Activated CD8-positive, alpha-beta memory T cell treated with anti-CD3 and anti-CD28 coated beads for 1 hour (primary cell): ENCODE results near the gene JMJD1C.

Experiments used
- DNase-seq, 2 donors: peaks; one replicate each; pipeline ENCODE4 v3.0.0-alpha.2; 2020; ENCODE audit warnings: low read depth in 1 of 2; ENCODE audit errors: extremely low read depth in 1 of 2

Gene JMJD1C

GRCh38 chr10:63483983-63484382 is 18.2 kb upstream of the JMJD1C start:
- no peak for DNase-seq

DNA sequence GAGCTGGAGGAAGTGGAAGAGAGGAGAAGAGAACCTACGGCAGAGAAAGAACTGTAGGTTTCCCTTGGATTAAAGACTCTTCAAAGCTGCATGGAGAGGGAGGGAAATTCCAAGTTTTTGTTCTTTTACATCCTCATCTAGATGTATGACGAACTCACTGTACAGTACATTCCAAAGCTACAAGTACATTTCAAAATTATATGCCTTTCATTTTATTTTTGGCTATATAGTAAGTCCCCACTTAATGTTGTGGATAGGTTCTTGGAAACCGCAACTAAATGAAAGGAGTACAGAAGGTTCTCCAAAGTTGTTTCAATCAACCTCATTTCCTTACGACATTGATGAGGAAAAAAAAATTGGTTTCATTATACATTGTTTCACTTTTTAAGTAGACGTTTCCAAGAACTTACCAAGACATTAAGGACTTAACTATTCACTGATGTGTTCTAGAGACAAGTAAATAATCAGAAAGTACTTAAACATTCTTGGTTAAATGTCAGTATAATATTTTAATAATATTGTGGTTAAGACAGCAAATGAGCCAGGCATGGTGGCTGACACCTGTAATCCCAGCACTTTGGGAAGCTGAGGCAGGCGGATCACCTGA is 16.1 kb upstream of the JMJD1C start:
- no peak for DNase-seq

GRCh38 chr10:63480237-63480636 is 14.5 kb upstream of the JMJD1C start:
- DNase-seq = no peak

DNA sequence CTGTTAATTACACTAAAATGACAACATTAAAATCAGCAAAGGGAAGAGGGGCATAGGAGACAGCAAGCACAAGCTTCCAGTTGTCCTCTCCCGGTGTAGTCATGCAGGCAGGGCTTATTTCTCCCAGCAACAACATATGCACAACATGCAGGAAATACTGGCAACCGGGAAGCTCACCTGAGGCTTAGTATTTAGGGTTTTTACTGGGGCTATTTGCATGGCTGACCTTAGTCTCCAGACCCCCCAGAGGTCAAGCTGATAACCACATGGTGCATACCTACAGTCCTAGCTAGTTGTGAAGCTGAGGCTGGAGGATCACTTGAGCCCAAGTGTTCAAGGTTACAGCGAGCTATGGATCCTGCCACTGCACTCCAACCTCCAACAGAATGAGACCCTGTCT is 12.8 kb upstream of the JMJD1C start:
- no peak for DNase-seq

GRCh38 chr10:63477927-63478326 is 12.2 kb upstream of the JMJD1C start:
- no peak for DNase-seq

- no peak for DNase-seq
These were observed 8.7 kb upstream of the JMJD1C start for GRCh38 chr10:63474488-63474887.

DNA sequence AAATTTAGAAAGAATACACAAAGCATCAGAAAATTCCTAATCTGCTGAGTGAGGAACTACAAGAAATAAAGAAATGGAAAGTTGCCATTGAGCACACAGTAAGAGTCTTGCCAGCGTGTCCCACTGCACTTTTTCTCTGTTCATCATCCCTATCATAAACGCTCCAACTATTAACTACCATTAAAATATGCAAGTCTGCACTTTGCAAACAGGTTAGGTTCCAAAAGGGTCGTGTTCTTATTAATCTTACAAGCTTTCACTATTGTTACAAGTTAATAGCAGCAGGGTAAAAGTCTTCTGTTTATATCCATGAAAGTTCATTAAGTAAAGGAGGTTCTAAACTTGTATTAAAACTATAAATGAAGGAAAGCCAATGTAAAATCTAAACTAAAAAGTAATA is 5.2 kb upstream of the JMJD1C start:
- no peak for DNase-seq

- no peak for DNase-seq
These were observed 3.2 kb upstream of the JMJD1C start for GRCh38 chr10:63468947-63469346.

DNA sequence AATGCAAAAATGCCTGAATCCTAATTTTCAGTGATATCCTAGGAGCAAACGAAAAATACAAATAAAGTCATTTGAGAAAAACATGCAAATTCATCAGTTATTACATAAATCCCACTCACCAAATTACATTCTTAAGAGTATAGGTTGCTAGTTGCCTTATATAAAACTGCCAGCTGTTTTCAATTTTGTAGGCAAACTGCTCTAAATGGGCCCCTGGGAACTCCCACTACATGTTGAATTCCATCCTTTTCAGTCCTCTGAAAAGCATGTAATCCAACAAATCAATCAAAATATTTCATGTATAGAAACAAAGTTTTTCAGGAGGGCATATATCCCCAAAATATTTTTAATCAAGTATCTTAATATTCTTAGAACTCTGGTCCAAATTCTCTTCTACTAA is 2.1 kb upstream of the JMJD1C start:
- no peak for DNase-seq

DNA sequence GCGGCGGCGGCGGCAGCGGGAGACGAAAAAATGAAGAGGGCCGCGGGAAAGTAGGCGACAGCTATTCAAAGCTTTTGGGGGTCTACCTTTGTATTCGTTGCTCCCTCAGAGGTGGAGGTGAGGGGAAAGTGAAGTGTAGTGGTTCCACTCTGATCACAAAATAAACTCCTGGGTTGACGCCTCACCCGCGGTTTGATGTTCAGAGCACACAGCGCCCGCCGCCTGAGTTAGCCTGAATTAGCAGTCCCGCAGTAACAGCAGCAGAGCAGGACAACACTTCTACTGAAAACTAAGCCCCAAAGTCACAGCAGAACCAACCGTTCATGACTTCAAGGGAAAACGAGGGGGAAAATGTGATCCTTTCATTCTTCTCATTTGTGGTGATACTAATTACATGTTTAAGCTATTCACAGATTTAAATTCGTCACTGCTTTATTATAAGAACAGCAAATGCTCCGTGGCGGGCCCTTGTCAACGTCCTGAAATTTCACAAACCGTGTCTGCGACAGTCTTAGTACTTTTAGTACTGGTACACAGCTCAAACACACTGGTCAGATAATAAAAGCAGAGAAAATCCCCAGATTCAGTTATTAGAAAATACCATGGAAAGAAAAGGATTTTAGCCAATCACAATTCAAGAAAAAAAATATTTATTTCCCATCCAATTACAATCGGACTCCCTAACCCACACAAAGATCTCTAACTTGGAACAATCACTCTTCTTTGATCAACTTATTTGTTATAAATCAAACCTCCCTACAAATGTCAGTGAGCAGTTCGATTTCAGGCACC is 563 bp upstream of the JMJD1C start:
- DNase-seq = peak; percentile 8 to 10

- no peak for DNase-seq
These were observed 1.1 kb downstream of the JMJD1C start for GRCh38 chr10:63464402-63465292.

- no peak for DNase-seq
These were observed 3.3 kb downstream of the JMJD1C start for GRCh38 chr10:63462442-63462841.

DNA sequence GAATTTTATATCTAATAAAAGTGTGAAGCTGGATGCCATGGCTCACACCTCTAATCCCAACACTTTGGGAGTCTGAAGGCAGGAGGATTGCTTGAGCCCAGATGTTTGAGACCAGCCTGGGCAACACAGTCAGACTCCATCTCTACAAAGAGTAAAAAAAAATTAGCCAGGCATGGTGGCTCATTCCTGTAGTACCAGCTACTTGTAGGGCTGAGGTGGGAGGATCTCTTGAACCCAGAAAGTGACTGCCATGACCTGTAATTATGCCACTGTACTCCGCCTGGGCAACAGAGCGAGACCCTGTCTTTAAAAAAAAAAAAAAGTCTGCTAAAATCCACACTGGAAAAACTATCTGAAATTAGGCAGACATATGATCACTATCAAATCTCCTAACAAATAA is 7.6 kb downstream of the JMJD1C start:
- no peak for DNase-seq

DNA sequence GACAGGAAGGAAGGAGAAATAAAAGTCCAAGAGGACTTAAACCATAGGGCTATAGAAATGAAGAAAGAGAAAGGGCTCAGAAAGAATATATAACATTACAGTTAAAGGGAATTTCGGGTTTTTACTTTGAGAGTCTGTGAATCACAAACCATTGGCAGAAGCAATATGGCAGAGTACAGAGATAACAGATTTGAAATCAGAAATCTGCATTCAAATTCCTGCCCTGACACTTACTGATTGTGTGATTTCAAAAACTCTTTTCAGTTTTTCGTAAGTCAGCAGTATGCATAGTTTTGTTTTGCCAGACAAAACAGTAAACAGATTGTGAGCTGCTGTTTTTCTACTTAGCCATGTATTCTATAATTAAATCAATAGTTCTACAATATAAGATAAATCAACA is 8.2 kb downstream of the JMJD1C start:
- no peak for DNase-seq

DNA sequence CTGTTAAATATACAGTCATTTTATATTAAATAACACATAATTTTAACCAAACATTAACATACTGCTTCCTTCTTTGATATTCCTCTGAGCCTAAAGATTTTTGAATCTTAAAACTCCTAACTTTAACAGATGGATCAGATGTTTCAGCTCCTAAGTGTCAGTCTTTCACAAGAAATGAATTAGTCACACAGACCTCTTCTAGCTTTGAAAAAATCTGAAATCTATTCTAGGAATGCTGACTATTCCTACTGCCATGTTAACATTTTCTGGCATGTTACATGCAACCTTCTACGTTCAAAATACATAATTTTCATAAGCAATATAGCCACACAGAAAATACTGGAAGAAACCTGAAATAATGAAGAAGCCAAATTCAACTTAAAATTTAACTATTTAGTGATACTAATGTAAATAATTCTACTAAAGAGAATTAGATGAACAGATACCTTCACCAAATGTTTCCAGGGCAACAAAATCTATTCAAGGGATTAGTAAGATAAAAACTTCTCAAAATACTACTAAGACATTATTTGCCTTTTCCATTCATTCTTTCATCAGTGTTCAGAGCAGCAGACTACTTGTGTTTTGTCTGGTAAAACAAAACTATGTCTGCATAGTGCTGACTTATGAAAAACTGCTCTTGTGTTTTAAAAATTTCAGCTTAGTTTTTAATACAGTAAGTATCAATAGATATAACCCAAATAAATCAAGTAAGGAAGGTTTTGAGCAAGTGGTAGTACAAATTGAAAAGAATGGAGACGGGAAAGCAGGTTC is 9.2 kb downstream of the JMJD1C start:
- no peak for DNase-seq

DNA sequence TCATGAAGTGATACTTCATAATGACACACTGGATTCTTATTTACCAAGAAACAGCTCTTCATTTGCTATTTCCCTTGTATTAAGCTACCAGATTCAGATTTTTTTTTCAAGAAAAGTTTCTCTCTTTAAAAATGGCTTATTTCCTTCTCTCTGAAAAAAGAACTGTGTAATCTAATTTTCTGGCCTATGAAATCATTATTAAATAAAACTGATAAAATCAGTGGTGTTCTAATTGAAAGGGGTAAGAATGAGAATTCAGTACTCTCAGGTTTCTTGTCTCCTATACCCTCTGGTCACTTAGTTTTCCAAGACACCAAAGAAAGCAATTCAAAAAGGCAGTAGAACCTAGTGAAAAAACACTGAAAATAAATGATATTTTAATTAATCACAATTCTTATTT is 10.3 kb downstream of the JMJD1C start:
- no peak for DNase-seq

DNA sequence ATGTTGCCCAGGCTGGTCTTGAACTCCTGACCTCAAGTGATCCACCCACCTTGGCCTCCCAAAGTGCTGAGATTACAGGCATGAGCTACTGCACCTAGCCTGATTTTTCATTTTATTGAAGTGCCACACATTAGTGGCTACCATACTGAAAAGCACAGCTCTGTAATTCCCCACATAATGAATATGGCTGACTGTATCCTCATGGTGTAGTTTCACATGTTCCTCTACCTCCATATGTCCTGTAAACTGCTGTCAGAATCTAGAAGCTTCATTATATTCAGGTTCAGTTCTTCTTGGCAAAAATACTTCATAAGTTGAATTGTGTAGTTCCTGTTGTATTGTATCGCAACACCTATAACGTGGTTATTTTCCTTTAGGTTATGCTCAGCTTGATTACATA is 11.1 kb downstream of the JMJD1C start:
- DNase-seq = no peak

GRCh38 chr10:63452524-63452923 is 13.3 kb downstream of the JMJD1C start:
- no peak for DNase-seq

- DNase-seq = no peak
These were observed 18.9 kb downstream of the JMJD1C start for GRCh38 chr10:63446716-63447440.

DNA sequence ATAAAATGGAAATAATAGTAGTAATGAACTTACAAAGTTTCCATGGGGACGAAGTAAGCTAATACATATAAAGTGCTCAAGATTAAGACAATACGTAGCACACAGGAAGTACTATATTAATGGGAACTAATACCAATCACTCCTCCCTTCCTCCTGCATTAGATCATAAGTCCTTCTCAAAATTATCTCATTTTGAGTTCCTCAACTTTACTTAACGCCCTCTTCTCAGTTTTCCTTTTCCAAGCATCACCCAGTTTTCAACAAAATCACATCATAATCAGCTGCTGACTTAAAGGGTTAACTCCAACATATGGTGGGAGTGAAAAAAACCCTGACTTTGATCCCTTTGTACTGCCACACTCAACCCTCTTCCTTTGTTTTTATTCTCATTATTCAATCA is 24.4 kb downstream of the JMJD1C start:
- DNase-seq = no peak
